SK-N-SH treated with all-trans-retinoic acid at 6 μM for 48 hours (cell line): Measurements from ENCODE around the gene KDM2B.

ENCODE experiments used
- ATAC-seq: fragments of 200-7000 bp; cut with Tn5 transposase; 3 replicates; pipeline ENCODE4 v1.9.1; 2020; ENCODE audit warnings: mild to moderate bottlenecking, moderate library complexity
- ARNTL ChIP-seq: fragments of 450-650 bp; formaldehyde crosslinking; IDR thresholded peaks from 2 replicates; pipeline ENCODE4 v1.5.0; 2020; ENCODE audit warnings: low read depth, mild to moderate bottlenecking, moderate library complexity, borderline replicate concordance
- ESRRG ChIP-seq: fragments of 250-450 bp; sonication (Bioruptor Pico); IDR thresholded peaks from 2 replicates; pipeline ENCODE4 v1.6.1; 2021; ENCODE audit warnings: mild to moderate bottlenecking
- GLIS3 ChIP-seq: fragments of 250-450 bp; sonication (Bioruptor Pico); IDR thresholded peaks from 2 replicates; pipeline ENCODE4 v1.5.0; 2020; ENCODE audit warnings: mild to moderate bottlenecking, moderate library complexity
- ISL1 ChIP-seq: fragments of 250-450 bp; sonication (Bioruptor Pico); IDR thresholded peaks from 2 replicates; pipeline ENCODE4 v2.1.2; 2022; ENCODE audit warnings: mild to moderate bottlenecking, moderate library complexity
- OSR1 ChIP-seq: fragments of 250-450 bp; sonication (Bioruptor Pico); IDR thresholded peaks from 2 replicates; pipeline ENCODE4 v1.8.0; 2022; ENCODE audit warnings: moderate library complexity, mild to moderate bottlenecking, inconsistent platforms
- TCF4 ChIP-seq: fragments of 250-450 bp; sonication (Bioruptor Pico); IDR thresholded peaks from 2 replicates; pipeline ENCODE4 v1.8.0; 2021; ENCODE audit warnings: mild to moderate bottlenecking, moderate library complexity, borderline replicate concordance
- TOX ChIP-seq: fragments of 250-450 bp; sonication (Bioruptor Pico); IDR thresholded peaks from 2 replicates; pipeline ENCODE4 v1.8.0; 2021; ENCODE audit warnings: mild to moderate bottlenecking, moderate library complexity, borderline replicate concordance
- TSHZ2 ChIP-seq: fragments of 250-450 bp; sonication (Bioruptor Pico); IDR thresholded peaks from 2 replicates; pipeline ENCODE4 v1.5.0; 2020; ENCODE audit warnings: mild to moderate bottlenecking, moderate library complexity
- ZC3H10 ChIP-seq: fragments of 250-450 bp; sonication (Bioruptor Pico); IDR thresholded peaks from 2 replicates; pipeline ENCODE4 v1.5.1; 2021; ENCODE audit warnings: mild to moderate bottlenecking, moderate library complexity
- ZFP3 ChIP-seq: fragments of 250-450 bp; sonication (Bioruptor Pico); IDR thresholded peaks from 2 replicates; pipeline ENCODE4 v1.5.0; 2020; ENCODE audit warnings: mild to moderate bottlenecking, moderate library complexity
- ZFP30 ChIP-seq: fragments of 450-650 bp; formaldehyde crosslinking; IDR thresholded peaks from 2 replicates; pipeline ENCODE4 v1.5.0; 2022; ENCODE audit warnings: mild to moderate bottlenecking, moderate library complexity
- ZNF565 ChIP-seq: fragments of 450-650 bp; formaldehyde crosslinking; conservative IDR thresholded peaks from 2 replicates; pipeline ENCODE4 v1.5.0; 2020; ENCODE audit warnings: low read depth, mild to moderate bottlenecking, moderate library complexity
- ZNF8 ChIP-seq: fragments of 450-650 bp; formaldehyde crosslinking; IDR thresholded peaks from 2 replicates; pipeline ENCODE4 v1.5.0; 2020; ENCODE audit warnings: mild to moderate bottlenecking, moderate library complexity
- TF ChIP-seq, protein P1 (sequence below): fragments of 250-450 bp; sonication (Bioruptor Pico); IDR thresholded peaks from 2 replicates; pipeline ENCODE4 v1.5.1; 2021; ENCODE audit warnings: mild to moderate bottlenecking, moderate library complexity
- TF ChIP-seq, protein P2 (sequence below): fragments of 250-450 bp; sonication (Bioruptor Pico); IDR thresholded peaks from 2 replicates; pipeline ENCODE4 v1.8.0; 2020; ENCODE audit warnings: mild to moderate bottlenecking, moderate library complexity, borderline replicate concordance
- TF ChIP-seq, protein P3 (sequence below): fragments of 250-450 bp; sonication (Bioruptor Pico); IDR thresholded peaks from 2 replicates; pipeline ENCODE4 v1.8.0; 2021; ENCODE audit warnings: low read depth, mild to moderate bottlenecking, moderate library complexity, borderline replicate concordance

The KDM2B gene

GRCh38 chr12:121413917-121414316 lies 166.9 kb downstream of the KDM2B start (continued):
- TF ChIP-seq GLIS3 (CRISPR knock-in tag) (no peak), TCF4 (CRISPR knock-in tag) (no peak)

GRCh38 chr12:121405211-121405610 lies 175.6 kb downstream of the KDM2B start:
- no peak for ATAC-seq
- TF ChIP-seq TSHZ2 (CRISPR knock-in tag) = 0 out of 2 replicates have a peak, but pooled peaks have one; percentile 36
- no peak for TF ChIP-seq ZNF565

DNA sequence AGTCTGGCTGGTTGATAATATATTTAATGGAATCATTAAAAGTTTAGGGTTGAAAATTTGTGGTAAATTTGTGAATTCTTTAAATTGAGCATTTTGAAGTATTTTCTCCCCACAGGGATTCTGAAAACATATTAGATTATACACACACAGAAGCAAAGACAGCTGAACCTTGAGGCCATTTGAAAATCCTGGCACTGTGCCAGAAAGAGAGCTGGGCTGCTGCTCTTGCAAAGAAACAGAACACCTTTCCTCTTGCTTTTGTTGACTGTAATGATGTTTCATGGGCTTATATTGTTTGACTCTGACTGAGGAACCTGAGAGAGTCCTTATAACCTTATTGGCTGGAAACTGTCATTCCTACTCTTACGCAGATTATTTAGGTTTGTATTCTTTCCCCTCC lies 176.1 kb downstream of the KDM2B start:
- ATAC-seq = no peak
- TF ChIP-seq, protein P1, sequence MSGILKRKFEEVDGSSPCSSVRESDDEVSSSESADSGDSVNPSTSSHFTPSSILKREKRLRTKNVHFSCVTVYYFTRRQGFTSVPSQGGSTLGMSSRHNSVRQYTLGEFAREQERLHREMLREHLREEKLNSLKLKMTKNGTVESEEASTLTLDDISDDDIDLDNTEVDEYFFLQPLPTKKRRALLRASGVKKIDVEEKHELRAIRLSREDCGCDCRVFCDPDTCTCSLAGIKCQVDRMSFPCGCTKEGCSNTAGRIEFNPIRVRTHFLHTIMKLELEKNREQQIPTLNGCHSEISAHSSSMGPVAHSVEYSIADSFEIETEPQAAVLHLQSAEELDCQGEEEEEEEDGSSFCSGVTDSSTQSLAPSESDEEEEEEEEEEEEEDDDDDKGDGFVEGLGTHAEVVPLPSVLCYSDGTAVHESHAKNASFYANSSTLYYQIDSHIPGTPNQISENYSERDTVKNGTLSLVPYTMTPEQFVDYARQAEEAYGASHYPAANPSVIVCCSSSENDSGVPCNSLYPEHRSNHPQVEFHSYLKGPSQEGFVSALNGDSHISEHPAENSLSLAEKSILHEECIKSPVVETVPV (CRISPR knock-in tag) = no peak
- TF ChIP-seq ZFP30 (CRISPR knock-in tag) (no peak), ISL1 (CRISPR knock-in tag) (no peak), ESRRG (no peak), TCF4 (CRISPR knock-in tag) (no peak)
- TF ChIP-seq, protein P2, sequence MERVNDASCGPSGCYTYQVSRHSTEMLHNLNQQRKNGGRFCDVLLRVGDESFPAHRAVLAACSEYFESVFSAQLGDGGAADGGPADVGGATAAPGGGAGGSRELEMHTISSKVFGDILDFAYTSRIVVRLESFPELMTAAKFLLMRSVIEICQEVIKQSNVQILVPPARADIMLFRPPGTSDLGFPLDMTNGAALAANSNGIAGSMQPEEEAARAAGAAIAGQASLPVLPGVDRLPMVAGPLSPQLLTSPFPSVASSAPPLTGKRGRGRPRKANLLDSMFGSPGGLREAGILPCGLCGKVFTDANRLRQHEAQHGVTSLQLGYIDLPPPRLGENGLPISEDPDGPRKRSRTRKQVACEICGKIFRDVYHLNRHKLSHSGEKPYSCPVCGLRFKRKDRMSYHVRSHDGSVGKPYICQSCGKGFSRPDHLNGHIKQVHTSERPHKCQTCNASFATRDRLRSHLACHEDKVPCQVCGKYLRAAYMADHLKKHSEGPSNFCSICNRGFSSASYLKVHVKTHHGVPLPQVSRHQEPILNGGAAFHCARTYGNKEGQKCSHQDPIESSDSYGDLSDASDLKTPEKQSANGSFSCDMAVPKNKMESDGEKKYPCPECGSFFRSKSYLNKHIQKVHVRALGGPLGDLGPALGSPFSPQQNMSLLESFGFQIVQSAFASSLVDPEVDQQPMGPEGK (CRISPR knock-in tag) = no peak
- TF ChIP-seq, protein P3, sequence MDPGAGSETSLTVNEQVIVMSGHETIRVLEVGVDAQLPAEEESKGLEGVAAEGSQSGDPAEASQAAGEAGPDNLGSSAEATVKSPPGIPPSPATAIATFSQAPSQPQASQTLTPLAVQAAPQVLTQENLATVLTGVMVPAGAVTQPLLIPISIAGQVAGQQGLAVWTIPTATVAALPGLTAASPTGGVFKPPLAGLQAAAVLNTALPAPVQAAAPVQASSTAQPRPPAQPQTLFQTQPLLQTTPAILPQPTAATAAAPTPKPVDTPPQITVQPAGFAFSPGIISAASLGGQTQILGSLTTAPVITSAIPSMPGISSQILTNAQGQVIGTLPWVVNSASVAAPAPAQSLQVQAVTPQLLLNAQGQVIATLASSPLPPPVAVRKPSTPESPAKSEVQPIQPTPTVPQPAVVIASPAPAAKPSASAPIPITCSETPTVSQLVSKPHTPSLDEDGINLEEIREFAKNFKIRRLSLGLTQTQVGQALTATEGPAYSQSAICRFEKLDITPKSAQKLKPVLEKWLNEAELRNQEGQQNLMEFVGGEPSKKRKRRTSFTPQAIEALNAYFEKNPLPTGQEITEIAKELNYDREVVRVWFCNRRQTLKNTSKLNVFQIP (CRISPR knock-in tag) = no peak

GRCh38 chr12:121403721-121404120 lies 177.1 kb downstream of the KDM2B start:
- no peak for ATAC-seq
- TF ChIP-seq ZFP30 (CRISPR knock-in tag) (no peak), ZNF8 (CRISPR knock-in tag) (no peak), ARNTL (CRISPR knock-in tag) (no peak), TOX (no peak), ZC3H10 (CRISPR knock-in tag) (no peak), ISL1 (CRISPR knock-in tag) (no peak), ZFP3 (CRISPR knock-in tag) (no peak), OSR1 (CRISPR knock-in tag) (no peak)
- TF ChIP-seq, protein P1 (CRISPR knock-in tag) = no peak

DNA sequence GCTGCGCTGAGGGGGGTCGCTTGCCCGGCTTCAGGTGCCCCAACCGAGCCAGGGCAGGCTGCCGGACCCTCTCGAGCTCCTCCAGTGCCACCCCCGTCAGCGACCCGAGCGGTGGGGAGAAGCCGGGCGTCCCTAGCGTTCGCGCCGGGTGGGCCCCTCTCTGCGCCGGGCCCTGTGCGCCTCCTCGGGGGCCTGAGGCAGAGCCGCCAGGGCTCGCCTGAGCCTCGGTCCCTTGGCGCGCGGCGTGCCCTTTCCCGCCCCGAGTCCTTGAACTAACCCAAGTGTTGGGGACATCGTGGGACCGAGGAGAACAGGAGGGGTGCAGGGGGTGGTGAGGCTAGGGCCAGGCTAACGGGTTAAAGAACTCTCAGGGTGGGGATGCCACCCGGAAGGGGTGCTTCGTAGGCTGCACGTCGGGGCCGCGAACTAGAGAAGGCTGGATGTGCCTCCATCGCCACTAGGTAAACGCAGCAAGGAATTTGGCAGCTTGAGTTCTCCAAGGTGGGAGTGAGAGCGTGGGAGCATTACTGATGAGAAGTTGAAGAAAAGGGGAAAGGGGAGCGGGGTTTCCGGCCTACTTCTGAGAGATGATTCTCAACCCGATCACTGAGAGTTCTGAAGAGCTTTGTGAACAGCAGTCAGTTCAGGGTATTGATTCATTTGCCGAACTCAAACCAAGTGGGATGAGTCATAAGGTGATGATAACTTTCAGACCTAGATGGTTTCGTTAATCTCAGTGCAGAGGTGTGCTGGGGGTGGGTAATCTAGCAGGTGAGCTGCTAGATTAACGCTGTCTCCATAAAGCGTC lies 180.3 kb downstream of the KDM2B start:
- no peak for TF ChIP-seq ZC3H10 (CRISPR knock-in tag)
- ATAC-seq = peak; percentile 69
